ENCODE measurements around the gene HNRNPAB. TPM values are rescaled to one million over a fixed set of nuclear protein-coding genes. Genes with fewer than 3 reads are reported as not detected.

HNRNPAB gene
- total RNA-seq (2022) (313 and 364 TPM in 2 replicates), Bru-seq, nascent RNA (percentile 98 among the genes with signal in this experiment), BruChase-seq, experiment 1, labeled RNA remaining after a 6-hour chase (percentile 99 among the genes with signal in this experiment), BruChase-seq, experiment 2, labeled RNA remaining after a 2-hour chase (percentile 99 among the genes with signal in this experiment)
- long read RNA-seq, transcript HNRNPAB-201 (7 exons, 1,602 nt), result minor isoform, 35 of 132 reads
- long read RNA-seq, transcript HNRNPAB-205 (6 exons, 1,674 nt), result minor isoform, 5 of 132 reads
- long read RNA-seq, transcript HNRNPAB-202 (8 exons, 1,796 nt), result major isoform, 47 of 132 reads
- long read RNA-seq, transcript HNRNPAB-204 (7 exons, 1,785 nt), result minor isoform, 14 of 132 reads
- long read RNA-seq, partial matches to known transcripts, result 21 of 132 reads
- long read RNA-seq, other reads (novel, unspliced or antisense), result 10 of 132 reads

GRCh38 chr5:178204182-178204934, at the start of gene HNRNPAB:
HNRNPAB (plus strand) TSS chr5:178204533; CDS start chr5:178204838, 305 bp downstream.
- H3K36me3 Mint-ChIP-seq (ENCODE audit: insufficient read depth, unreplicated experiment), result peaks cover 53% of the 10 kb centered on the region
- H3K9me3 Mint-ChIP-seq (ENCODE audit: unreplicated experiment), result no peaks in the 10 kb centered on the region
- DNase-seq (ENCODE audit: unreplicated experiment), result peak; percentile 98
- TF ChIP-seq, protein P1, sequence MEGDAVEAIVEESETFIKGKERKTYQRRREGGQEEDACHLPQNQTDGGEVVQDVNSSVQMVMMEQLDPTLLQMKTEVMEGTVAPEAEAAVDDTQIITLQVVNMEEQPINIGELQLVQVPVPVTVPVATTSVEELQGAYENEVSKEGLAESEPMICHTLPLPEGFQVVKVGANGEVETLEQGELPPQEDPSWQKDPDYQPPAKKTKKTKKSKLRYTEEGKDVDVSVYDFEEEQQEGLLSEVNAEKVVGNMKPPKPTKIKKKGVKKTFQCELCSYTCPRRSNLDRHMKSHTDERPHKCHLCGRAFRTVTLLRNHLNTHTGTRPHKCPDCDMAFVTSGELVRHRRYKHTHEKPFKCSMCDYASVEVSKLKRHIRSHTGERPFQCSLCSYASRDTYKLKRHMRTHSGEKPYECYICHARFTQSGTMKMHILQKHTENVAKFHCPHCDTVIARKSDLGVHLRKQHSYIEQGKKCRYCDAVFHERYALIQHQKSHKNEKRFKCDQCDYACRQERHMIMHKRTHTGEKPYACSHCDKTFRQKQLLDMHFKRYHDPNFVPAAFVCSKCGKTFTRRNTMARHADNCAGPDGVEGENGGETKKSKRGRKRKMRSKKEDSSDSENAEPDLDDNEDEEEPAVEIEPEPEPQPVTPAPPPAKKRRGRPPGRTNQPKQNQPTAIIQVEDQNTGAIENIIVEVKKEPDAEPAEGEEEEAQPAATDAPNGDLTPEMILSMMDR (IDR thresholded peaks at IDR 0.05; ENCODE audit: unreplicated experiment), result no peak
- ChIA-PET POLR2A (interaction anchor here (0.6 to 4.9 kb wide), 29 partner anchors 9 to 1429 kb away, joined by 3 to 44 read pairs (median 4); partner anchors contain the start of genes HNRNPH1, NHP2 and PHYKPL), CTCF (interaction anchor here (0.6 to 0.8 kb wide), 3 partner anchors 70 to 1355 kb away, joined by 3 to 5 read pairs (median 3); no protein-coding TSS in a partner anchor)
- H3K27ac Mint-ChIP-seq (ENCODE audit: low read depth, unreplicated experiment), result peak within 1 kb of the TSS; percentile 99
- peaks cover 50% of the 10 kb centered on the region for H3K4me1 Mint-ChIP-seq (ENCODE audit: insufficient read depth, unreplicated experiment)
- BruUV-seq (replicated peaks), result no TSS peak
- intact Hi-C loops (cut with micrococcal nuclease), result loop anchor here (2.0 kb wide), 1 partner anchor 28 kb away; the partner anchor contains the start of gene PHYKPL
- peak within 1 kb of the TSS; percentile 99 for H3K4me3 Mint-ChIP-seq (ENCODE audit: unreplicated experiment)
- no peaks in the 10 kb centered on the region for H3K27me3 Mint-ChIP-seq (ENCODE audit: insufficient read depth, unreplicated experiment)

DNA sequence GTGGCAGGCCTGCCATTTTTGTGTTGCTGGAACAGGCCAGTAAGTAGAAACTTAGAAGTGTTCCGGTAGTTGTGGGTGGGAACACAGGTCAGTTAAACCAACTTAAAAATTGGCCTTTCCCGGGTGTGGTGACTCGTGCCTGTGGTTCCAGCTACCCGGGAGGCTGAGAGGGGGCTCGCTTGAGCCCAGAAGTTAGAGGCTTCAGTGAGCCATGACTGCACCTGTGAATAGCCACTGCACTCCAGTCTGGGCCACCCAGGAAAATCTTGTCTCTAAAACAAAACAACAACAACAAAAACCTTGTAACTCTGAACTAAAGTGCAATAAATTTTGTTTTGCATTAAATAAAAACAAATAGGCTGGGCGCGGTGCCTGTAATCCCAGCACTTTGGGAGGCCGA, 49.3 kb upstream of the HNRNPAB start:
- BruUV-seq (replicated peaks), result no TSS peak
- ChIA-PET POLR2A (interaction anchor here (0.8 to 1.3 kb wide), 6 partner anchors 9 to 78 kb away, joined by 3 to 4 read pairs (median 4); partner anchors contain the start of gene HNRNPAB), CTCF (interaction anchor here (0.6 to 7.0 kb wide), 5 partner anchors 9 to 79 kb away, joined by 3 to 64 read pairs (median 4); no protein-coding TSS in a partner anchor)
- peaks cover 11% of the 10 kb centered on the region for H3K4me1 Mint-ChIP-seq (ENCODE audit: insufficient read depth, unreplicated experiment)
- no peaks in the 10 kb centered on the region for H3K9me3 Mint-ChIP-seq (ENCODE audit: unreplicated experiment)
- intact Hi-C loops (cut with micrococcal nuclease), result no loop called here
- DNase-seq (ENCODE audit: unreplicated experiment), result no peak
- peaks cover 33% of the 10 kb centered on the region for H3K36me3 Mint-ChIP-seq (ENCODE audit: insufficient read depth, unreplicated experiment)
- H3K27ac Mint-ChIP-seq (ENCODE audit: low read depth, unreplicated experiment), result no peak overlapping the region
- TF ChIP-seq, protein P1 (IDR thresholded peaks at IDR 0.05; ENCODE audit: unreplicated experiment), result no peak
- no peak overlapping the region for H3K4me3 Mint-ChIP-seq (ENCODE audit: unreplicated experiment)
- H3K27me3 Mint-ChIP-seq (ENCODE audit: insufficient read depth, unreplicated experiment), result no peaks in the 10 kb centered on the region

- intact Hi-C loops (cut with micrococcal nuclease), result loop anchor here (10.0 kb wide), 1 partner anchor 555 kb away; the partner anchor contains the start of gene B4GALT7
- Mint-ChIP-seq H3K4me3 (ENCODE audit: unreplicated experiment) (no peak overlapping the region), H3K27ac (ENCODE audit: low read depth, unreplicated experiment) (no peak overlapping the region), H3K4me1 (ENCODE audit: insufficient read depth, unreplicated experiment) (no peaks in the 10 kb centered on the region), H3K9me3 (ENCODE audit: unreplicated experiment) (no peaks in the 10 kb centered on the region), H3K27me3 (ENCODE audit: insufficient read depth, unreplicated experiment) (peaks cover 33% of the 10 kb centered on the region), H3K36me3 (ENCODE audit: insufficient read depth, unreplicated experiment) (no peaks in the 10 kb centered on the region)
- TF ChIP-seq, protein P1 (IDR thresholded peaks at IDR 0.05; ENCODE audit: unreplicated experiment), result no peak
- ChIA-PET POLR2A (no interaction called here), CTCF (interaction anchor here (0.7 to 1.0 kb wide), 3 partner anchors 15 to 85 kb away, joined by 3 to 6 read pairs (median 3); no protein-coding TSS in a partner anchor)
- DNase-seq (ENCODE audit: unreplicated experiment), result no peak
- no TSS peak for BruUV-seq (replicated peaks)
Measured at GRCh38 chr5:178160176-178160575, 44.2 kb upstream of the HNRNPAB start.
